Measurements from ENCODE around the gene RINL.
"Not testable (repeated sequence)": the region's sequence is repeated elsewhere in the genome, so short reads cannot be mapped to it uniquely, and the experiment has no call there.

The RINL gene

GRCh38 chr19:38878575-38879399, 712 bp upstream of the RINL start:
- DNase-seq (ENCODE audit: low read depth) = no peak
- no peak overlapping the region for H3K4me3 ChIP-seq (ENCODE audit: control insufficient read depth, low read depth, low read length)

GRCh38 chr19:38875656-38876395, 2.2 kb downstream of the RINL start:
- no peak overlapping the region for H3K4me3 ChIP-seq (ENCODE audit: control insufficient read depth, low read depth, low read length)
- no peak for TF ChIP-seq CTCF (IDR thresholded peaks at IDR 0.05; ENCODE audit: control insufficient read depth, insufficient read depth, low read depth, low read length, missing control alignments)
- no peak for DNase-seq (ENCODE audit: low read depth)

More at GRCh38 chr19:38878575-38879399, 712 bp upstream of the RINL start:
- no peak for TF ChIP-seq CTCF (IDR thresholded peaks at IDR 0.05; ENCODE audit: control insufficient read depth, insufficient read depth, low read depth, low read length, missing control alignments)

- not testable (repeated sequence) for H3K4me3 ChIP-seq (ENCODE audit: control insufficient read depth, low read depth, low read length); DNase-seq (ENCODE audit: low read depth)
Measured at GRCh38 chr19:38873400-38873799, 4.7 kb downstream of the RINL start.

GRCh38 chr19:38870612-38871011, 7.5 kb downstream of the RINL start:
- no peak overlapping the region for H3K4me3 ChIP-seq (ENCODE audit: control insufficient read depth, low read depth, low read length)
- TF ChIP-seq CTCF (IDR thresholded peaks at IDR 0.05; ENCODE audit: control insufficient read depth, insufficient read depth, low read depth, low read length, missing control alignments) = no peak
- no peak for DNase-seq (ENCODE audit: low read depth)

DNA sequence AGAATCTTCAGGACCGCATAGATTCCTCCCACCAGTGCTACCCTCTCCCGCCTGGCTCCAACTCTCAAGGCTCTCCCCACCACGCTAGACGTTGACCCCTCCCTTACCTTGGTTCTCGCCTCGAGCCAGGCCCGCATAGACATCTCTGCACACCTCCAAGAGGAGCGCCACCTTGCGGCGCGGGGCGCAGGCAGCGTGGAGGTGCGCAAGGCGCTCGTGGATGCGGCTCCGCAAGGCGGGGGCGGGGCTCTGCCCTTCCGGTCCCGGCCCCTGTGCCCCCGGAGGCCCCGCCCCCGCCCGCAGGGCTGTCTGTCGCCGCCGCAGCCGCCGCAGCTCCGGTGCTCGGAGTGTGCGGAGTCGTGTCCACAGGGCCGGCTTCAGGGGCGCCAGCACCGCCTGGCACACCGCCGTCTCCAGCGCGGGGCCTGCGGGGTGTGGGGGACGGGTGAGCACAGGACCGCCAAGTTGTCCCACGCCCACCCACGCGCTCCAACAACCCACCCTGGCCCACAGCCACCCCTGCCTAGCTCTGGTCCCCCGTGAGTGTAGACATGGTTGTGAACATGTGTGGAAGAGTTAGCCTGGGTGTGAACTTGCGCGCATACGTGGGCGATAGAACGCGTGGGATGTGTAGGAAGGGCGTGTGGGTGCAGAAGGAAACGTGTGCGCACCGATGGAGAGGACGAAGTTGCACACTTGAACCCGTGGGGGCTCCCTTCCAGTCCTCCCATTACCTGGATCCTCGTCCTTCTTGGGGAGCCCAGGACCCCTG, 8.1 kb downstream of the RINL start:
- TF ChIP-seq CTCF (IDR thresholded peaks at IDR 0.05; ENCODE audit: control insufficient read depth, insufficient read depth, low read depth, low read length, missing control alignments) = peak; percentile 77
- DNase-seq (ENCODE audit: low read depth) = no peak
- peak overlapping the region; percentile 45 for H3K4me3 ChIP-seq (ENCODE audit: control insufficient read depth, low read depth, low read length)

GRCh38 chr19:38869160-38869835, 8.8 kb downstream of the RINL start:
- no peak for TF ChIP-seq CTCF (IDR thresholded peaks at IDR 0.05; ENCODE audit: control insufficient read depth, insufficient read depth, low read depth, low read length, missing control alignments)
- no peak for DNase-seq (ENCODE audit: low read depth)
- peak overlapping the region; percentile 45 for H3K4me3 ChIP-seq (ENCODE audit: control insufficient read depth, low read depth, low read length)

Measured in AG09309 (cell line).